A549 (cell line): ENCODE results near the gene AGBL2.
"Not testable (repeated sequence)": the region's sequence is repeated elsewhere in the genome, so short reads cannot be mapped to it uniquely, and the experiment has no call there.

Source experiments
- BHLHE40 ChIP-seq: IDR thresholded peaks from 2 replicates; pipeline ENCODE4 v1.6.1; 2012; ENCODE audit warnings: low read depth, low read length, inconsistent platforms
- FOSL2 ChIP-seq, 2 experiments: fragments of 450-650 bp in 1 of 2; fragments of >200 bp in 1 of 2; sonication (Bioruptor Twin) in 1 of 2; formaldehyde crosslinking; IDR thresholded peaks; 2 replicates each; pipeline versions ENCODE4 v1.5.0 to v1.6.1; 2016 to 2020; ENCODE audit warnings: mild to moderate bottlenecking in 1 of 2, moderate library complexity in 1 of 2
- JUNB ChIP-seq: fragments of >200 bp; sonication (Bioruptor Twin); formaldehyde crosslinking; IDR thresholded peaks from 2 replicates; pipeline ENCODE4 v1.6.1; 2016
- MAZ ChIP-seq: fragments of 150-350 bp; IDR thresholded peaks from 2 replicates; pipeline ENCODE4 v1.6.1; 2014; ENCODE audit warnings: antibody characterized with exemption, low read depth, low read length, borderline replicate concordance
- PHF8 ChIP-seq: fragments of 200-600 bp; sonication (generic); IDR thresholded peaks from 2 replicates; pipeline ENCODE4 v1.6.1; 2016; ENCODE audit warnings: low read depth, mild to moderate bottlenecking, antibody characterized with exemption, moderate library complexity, borderline replicate concordance
- POLR2A ChIP-seq: IDR thresholded peaks from 2 replicates; pipeline ENCODE4 v1.6.1; 2012; ENCODE audit warnings: mild to moderate bottlenecking, low read length
- RNF2 ChIP-seq: fragments of 200-600 bp; sonication (generic); IDR thresholded peaks from 2 replicates; pipeline ENCODE4 v1.6.1; 2016; ENCODE audit warnings: low read depth, mild to moderate bottlenecking, antibody characterized with exemption, moderate library complexity, borderline replicate concordance
- SMC3 ChIP-seq: fragments of >200 bp; sonication (Bioruptor Twin); formaldehyde crosslinking; IDR thresholded peaks from 3 replicates; pipeline ENCODE4 v1.6.1; 2018; ENCODE audit warnings: inconsistent platforms
- TF ChIP-seq, protein P1 (sequence below): fragments of >200 bp; sonication (Bioruptor Twin); formaldehyde crosslinking; IDR thresholded peaks from 3 replicates; pipeline ENCODE4 v1.5.1; 2016
- TF ChIP-seq, protein P2 (sequence below): IDR thresholded peaks from 2 replicates; pipeline ENCODE4 v1.6.1; 2012
- TF ChIP-seq, protein P3 (sequence below): fragments of 200-600 bp; sonication (generic); IDR thresholded peaks from 2 replicates; pipeline ENCODE4 v1.6.1; 2016; ENCODE audit warnings: antibody characterized with exemption, mild to moderate bottlenecking, moderate library complexity
- TF ChIP-seq, protein P4 (sequence below): IDR thresholded peaks from 2 replicates; pipeline ENCODE4 v1.6.1; 2012; ENCODE audit warnings: low read depth, borderline replicate concordance

DNA sequence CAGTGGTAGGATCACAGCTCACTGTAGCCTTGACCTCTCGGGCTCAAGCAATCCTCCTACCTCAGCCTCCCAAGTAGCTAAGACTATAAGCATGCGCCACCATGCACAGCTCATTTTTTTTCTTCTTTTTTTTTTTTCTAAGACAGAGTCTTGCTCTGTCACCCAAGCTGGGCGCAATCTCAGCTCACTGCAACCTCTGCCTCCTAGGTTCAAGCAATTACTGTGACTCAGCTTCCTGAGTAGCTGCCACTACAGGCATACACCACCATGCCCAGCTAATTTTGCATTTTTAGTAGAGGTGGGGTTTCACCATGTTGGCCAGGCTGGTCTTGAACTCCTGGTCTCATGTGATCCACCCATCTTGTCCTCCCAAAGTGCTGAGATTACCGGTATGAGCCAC lies 50.2 kb downstream of the AGBL2 start:
- TF ChIP-seq, protein P1, sequence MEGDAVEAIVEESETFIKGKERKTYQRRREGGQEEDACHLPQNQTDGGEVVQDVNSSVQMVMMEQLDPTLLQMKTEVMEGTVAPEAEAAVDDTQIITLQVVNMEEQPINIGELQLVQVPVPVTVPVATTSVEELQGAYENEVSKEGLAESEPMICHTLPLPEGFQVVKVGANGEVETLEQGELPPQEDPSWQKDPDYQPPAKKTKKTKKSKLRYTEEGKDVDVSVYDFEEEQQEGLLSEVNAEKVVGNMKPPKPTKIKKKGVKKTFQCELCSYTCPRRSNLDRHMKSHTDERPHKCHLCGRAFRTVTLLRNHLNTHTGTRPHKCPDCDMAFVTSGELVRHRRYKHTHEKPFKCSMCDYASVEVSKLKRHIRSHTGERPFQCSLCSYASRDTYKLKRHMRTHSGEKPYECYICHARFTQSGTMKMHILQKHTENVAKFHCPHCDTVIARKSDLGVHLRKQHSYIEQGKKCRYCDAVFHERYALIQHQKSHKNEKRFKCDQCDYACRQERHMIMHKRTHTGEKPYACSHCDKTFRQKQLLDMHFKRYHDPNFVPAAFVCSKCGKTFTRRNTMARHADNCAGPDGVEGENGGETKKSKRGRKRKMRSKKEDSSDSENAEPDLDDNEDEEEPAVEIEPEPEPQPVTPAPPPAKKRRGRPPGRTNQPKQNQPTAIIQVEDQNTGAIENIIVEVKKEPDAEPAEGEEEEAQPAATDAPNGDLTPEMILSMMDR: not testable (repeated sequence)
- TF ChIP-seq POLR2A; RNF2; FOSL2 (IDR thresholded peaks at IDR 0.05); FOSL2 (CRISPR knock-in tag; IDR thresholded peaks at IDR 0.05); MAZ; PHF8; SMC3; BHLHE40; JUNB: not testable (repeated sequence)
- TF ChIP-seq, protein P2, sequence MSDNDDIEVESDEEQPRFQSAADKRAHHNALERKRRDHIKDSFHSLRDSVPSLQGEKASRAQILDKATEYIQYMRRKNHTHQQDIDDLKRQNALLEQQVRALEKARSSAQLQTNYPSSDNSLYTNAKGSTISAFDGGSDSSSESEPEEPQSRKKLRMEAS: not testable (repeated sequence)
- TF ChIP-seq, protein P3, sequence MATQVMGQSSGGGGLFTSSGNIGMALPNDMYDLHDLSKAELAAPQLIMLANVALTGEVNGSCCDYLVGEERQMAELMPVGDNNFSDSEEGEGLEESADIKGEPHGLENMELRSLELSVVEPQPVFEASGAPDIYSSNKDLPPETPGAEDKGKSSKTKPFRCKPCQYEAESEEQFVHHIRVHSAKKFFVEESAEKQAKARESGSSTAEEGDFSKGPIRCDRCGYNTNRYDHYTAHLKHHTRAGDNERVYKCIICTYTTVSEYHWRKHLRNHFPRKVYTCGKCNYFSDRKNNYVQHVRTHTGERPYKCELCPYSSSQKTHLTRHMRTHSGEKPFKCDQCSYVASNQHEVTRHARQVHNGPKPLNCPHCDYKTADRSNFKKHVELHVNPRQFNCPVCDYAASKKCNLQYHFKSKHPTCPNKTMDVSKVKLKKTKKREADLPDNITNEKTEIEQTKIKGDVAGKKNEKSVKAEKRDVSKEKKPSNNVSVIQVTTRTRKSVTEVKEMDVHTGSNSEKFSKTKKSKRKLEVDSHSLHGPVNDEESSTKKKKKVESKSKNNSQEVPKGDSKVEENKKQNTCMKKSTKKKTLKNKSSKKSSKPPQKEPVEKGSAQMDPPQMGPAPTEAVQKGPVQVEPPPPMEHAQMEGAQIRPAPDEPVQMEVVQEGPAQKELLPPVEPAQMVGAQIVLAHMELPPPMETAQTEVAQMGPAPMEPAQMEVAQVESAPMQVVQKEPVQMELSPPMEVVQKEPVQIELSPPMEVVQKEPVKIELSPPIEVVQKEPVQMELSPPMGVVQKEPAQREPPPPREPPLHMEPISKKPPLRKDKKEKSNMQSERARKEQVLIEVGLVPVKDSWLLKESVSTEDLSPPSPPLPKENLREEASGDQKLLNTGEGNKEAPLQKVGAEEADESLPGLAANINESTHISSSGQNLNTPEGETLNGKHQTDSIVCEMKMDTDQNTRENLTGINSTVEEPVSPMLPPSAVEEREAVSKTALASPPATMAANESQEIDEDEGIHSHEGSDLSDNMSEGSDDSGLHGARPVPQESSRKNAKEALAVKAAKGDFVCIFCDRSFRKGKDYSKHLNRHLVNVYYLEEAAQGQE: not testable (repeated sequence)
- TF ChIP-seq, protein P4, sequence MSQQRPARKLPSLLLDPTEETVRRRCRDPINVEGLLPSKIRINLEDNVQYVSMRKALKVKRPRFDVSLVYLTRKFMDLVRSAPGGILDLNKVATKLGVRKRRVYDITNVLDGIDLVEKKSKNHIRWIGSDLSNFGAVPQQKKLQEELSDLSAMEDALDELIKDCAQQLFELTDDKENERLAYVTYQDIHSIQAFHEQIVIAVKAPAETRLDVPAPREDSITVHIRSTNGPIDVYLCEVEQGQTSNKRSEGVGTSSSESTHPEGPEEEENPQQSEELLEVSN: not testable (repeated sequence)
